HG03025 (cell line): ENCODE data around the gene PLXNA3.

Source experiments
- ATAC-seq: cut with Tn5 transposase; IDR thresholded peaks from one replicate; pipeline ENCODE4 v1.9.1; 2021; ENCODE audit warnings: mild to moderate bottlenecking, moderate library complexity; ENCODE audit not compliant: unreplicated experiment, low FRiP score

Gene PLXNA3

DNA sequence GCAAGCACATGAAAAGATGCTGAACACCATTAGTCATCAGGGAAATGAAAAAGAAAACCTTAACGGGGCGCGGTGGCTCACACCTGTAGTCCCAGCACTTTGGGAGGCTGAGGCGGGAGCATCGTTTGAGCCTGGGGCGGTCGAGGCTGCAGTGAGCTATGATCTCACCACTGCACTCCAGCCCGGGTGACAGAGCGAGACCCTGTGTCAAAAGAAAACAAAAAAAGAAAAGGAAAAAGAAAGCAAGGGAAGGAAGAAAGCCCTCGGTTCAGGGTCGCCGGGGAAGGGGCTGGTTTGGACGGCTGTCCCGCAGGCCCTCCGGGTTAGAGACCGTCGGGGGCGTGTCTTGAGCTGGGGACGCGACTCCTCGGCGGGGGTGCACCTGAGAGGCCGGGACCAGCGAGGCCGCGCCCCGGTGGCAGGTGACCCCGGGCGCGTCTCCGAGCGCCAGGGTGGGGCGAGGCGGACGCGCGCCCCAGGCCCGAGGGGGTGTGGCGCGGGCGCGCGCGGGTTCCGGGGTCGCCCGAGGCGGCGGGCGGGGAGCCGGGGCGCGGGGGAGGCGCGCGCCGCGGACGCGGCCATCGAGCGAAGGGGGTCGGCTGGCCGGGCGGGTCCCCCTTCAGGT, 478 bp upstream of the PLXNA3 start:
- ATAC-seq = peak; percentile 47

- no peak for ATAC-seq
These were observed 1.1 kb downstream of the PLXNA3 start for GRCh38 chrX:154458954-154459778.

DNA sequence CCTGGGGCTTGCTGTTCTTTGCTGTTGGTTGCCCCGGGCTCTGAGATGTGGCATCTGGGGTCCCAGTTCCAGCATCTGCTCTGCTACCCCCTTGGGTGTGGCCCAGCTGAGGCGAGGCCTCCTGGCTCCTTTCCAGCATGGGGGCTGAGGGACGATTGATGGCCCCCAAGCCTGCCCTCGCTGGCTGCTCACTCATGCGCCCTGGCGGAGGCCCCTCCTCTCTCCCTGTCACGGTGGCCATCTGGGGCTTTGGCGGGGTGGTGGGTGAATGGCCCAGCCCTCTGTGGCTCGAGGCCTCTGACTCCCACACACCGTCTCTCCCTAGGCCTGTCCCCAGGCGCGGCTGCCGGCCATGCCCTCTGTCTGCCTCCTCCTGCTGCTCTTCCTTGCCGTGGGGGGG, 1.8 kb downstream of the PLXNA3 start:
- no peak for ATAC-seq

GRCh38 chrX:154460326-154460725, 2.2 kb downstream of the PLXNA3 start:
- ATAC-seq = no peak

GRCh38 chrX:154462396-154462795, 4.3 kb downstream of the PLXNA3 start:
- no peak for ATAC-seq

DNA sequence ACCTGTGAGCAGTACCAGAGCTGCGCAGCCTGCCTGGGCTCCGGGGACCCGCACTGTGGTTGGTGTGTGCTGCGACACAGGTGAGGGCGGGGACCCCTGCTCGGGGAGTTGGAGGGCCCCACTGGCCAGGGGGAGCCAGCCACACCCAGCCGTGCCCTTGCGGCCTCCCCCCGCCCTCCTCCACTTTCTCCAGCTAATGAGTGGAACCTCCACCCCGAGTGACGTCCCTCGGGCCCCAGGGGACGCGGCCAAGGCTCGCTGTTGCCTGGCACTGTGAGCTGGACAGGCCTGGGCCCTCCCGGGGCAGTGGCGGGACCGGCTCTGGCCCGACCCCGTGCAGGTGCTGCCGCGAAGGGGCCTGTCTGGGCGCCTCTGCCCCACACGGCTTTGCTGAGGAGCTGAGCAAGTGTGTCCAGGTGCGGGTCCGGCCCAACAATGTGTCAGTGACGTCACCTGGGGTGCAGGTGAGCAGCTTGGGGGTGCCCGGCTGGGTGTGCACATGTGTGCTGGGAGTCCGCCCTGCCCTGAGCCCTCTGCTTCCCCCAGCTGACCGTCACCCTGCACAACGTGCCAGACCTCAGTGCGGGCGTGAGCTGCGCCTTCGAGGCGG, 5.6 kb downstream of the PLXNA3 start:
- ATAC-seq = no peak

GRCh38 chrX:154464806-154465365, 6.8 kb downstream of the PLXNA3 start:
- ATAC-seq = no peak

DNA sequence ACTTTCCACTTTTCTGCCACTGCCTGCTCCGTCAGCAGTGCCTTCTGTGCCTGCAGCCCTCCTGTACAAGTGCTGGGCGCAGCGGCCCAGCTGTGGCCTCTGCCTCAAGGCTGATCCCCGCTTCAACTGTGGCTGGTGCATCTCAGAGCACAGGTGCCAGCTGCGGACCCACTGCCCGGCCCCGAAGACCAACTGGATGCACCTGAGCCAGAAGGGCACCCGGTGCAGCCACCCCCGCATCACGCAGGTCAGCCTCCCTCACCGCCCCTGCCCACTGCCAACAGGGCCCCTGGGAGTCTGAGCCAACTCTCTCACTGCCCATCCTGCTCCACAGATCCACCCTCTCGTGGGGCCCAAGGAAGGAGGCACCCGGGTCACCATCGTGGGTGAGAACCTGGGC, 7.5 kb downstream of the PLXNA3 start:
- ATAC-seq = no peak

GRCh38 chrX:154466036-154466435, 8.0 kb downstream of the PLXNA3 start:
- no peak for ATAC-seq

DNA sequence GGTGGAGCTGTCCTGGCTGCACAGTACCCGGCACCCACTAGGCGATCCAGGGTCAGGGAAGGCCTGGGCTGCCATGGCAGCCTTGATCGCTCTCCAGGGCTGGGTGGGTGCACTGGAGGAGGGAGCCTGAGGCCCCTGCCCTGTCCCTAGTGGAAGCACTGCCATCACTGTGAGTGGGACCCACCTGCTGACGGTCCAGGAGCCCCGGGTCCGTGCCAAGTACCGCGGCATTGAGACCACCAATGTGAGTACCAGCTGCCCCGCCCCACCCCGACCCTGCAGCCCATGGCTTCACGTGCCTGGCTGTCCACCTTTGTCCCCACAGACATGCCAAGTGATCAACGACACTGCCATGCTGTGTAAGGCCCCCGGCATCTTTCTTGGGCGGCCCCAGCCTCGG, 8.8 kb downstream of the PLXNA3 start:
- ATAC-seq = no peak

DNA sequence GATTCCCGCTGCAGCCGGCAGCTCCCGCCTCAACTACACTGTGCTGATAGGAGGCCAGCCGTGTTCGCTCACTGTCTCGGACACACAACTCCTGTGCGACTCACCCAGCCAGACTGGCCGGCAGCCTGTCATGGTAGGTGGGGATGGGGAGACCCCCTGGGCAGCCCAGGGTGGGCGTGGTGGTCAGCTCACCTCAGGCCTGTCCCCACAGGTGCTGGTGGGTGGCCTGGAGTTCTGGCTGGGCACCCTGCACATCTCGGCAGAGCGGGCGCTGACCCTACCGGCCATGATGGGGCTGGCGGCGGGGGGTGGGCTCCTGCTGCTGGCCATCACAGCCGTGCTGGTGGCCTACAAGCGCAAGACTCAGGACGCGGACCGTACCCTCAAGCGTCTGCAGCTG, 9.5 kb downstream of the PLXNA3 start:
- no peak for ATAC-seq

DNA sequence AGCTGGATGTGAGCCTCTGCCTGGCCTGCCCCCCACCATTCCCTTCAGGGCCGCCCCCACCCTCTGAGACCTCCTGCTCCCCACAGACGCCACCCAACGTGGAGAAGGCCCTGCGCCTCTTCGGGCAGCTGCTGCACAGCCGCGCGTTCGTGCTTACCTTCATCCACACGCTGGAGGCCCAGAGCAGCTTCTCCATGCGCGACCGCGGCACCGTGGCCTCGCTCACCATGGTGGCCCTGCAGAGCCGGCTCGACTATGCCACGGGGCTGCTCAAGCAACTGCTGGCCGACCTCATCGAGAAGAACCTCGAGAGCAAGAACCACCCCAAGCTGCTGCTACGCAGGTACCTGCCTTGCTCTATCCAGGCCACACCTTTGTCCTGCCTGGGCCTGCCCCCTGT, 10.1 kb downstream of the PLXNA3 start:
- ATAC-seq = no peak

DNA sequence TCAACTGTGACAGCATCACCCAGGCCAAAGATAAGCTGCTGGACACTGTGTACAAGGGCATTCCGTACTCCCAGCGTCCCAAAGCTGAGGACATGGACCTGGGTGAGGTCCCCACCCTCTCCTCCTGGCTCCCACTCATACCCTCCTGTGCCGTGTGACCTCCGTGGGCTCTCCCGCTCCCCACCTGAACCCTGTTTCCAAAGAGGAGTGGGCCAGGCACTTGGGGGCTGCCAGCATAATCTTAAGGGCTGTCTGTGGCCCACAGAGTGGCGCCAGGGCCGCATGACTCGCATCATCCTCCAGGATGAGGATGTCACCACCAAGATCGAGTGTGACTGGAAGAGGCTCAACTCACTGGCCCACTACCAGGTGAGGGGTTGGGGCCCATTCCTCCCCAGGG, 11.0 kb downstream of the PLXNA3 start:
- no peak for ATAC-seq

DNA sequence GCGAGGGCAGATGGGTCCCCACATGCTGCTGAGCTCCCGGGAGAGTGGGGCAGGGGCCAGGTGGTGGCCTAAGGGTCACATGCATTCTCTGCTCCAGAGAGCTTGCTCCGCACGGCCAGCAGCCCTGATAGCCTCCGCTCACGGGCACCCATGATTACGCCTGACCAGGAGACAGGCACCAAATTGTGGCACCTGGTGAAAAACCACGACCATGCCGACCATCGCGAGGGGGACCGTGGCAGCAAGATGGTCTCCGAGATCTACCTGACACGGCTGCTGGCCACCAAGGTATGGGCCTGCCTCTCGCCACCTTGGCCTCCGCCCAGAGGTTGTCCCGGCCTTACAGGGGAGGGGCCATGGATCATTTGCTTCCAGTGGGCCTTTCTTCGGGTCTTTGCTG, 11.8 kb downstream of the PLXNA3 start:
- ATAC-seq = no peak

DNA sequence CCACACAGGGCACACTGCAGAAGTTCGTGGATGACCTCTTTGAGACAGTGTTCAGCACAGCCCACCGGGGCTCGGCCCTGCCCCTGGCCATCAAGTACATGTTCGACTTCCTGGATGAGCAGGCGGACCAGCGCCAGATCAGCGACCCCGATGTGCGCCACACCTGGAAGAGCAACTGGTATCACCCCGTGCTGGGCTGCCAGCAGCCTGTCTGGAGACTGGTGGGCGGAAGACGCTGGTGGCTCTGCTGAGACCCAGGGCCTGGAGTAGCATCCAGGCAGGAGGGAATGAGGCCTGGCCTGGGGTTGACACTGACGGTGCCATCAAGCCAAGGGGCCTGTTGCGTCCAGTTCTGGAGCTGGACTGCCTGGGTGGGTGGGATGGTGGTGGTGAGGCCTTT, 12.4 kb downstream of the PLXNA3 start:
- no peak for ATAC-seq

- no peak for ATAC-seq
These were observed 13.0 kb downstream of the PLXNA3 start for GRCh38 chrX:154470914-154471568.

DNA sequence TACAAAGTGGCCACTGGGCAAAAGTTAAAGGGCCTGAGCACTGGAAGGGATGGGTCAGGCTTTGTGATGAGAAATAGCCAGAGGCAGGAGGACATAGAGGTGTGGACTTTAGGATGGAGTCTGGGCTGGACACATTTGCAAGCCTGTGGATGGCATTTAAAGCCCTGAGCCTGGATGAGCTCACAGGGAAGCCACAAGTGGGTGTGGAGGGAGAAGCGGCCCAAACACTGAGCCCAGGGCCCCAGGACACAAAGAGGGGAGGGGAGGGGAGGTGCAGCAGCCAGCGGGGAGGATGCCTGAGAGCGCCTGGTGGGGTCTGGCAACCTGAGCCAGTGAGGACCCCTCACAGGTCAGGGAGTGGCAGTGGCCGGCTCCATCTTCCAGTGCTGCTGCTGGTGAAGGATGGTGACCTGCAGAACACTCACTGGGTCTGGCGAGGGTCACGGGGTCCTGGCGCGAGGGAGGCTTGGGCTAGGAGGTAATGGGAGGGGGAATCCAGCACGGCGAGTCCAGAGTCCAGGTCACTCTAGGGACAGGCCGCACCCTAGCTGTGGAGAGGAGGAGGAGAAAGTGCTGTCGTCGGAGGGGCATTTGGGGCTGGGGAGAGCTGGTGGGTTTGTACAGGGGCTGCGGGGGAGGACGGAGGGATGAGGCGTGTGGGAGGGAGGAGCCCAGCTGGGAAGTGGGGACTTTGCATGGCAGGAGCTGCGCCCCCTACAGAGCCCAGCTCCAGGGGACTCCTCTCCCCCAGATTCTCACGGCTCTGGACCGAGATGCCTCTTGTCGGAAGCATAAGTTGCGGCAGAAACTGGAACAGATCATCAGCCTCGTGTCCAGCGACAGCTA, 14.0 kb downstream of the PLXNA3 start:
- ATAC-seq = no peak

DNA sequence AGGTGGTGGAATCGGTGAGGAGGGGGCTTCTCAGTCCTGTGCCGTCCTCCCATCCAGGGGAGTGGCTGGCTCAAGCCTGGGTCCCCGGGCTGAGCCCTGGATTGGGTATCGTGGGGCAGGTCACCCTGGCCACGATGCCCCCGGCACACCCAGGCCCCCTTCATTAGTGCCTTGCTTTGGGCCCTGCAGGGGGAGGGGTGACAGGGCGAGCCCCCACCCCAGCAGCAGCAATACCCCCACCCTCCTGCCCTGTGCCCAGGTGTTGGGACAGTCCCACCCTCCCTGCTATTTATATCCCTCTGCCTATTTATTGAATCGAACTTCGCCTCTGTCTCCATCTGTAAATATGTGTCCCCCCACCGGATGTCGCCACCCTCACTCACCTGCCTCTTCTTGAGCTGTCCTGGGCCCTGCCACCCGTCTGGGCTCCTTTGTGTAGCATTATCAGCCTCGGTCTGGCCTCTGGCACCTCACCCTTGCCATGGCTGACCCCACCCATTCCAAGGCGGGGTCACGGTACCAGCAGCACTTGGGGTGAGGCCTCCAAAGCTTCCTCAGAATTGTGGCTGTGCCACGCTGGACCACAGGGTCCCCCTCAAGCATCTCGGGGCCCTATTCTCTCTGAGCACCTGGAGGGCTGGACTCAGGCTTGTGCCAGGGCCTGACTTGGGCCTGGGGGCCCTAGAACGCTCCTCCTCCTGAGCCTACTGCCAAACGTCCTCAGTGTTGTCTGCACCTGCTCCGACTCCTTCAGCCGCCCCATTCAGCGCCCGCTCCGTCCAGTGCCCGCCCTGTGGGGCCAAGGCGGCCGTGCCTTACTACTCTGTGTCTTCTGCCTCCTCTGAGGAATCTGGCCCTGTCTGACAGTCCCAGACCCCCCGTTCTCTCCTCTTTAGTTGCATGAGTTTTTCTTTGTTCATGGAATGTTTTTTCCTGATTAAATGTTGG, 14.9 kb downstream of the PLXNA3 start:
- no peak for ATAC-seq

DNA sequence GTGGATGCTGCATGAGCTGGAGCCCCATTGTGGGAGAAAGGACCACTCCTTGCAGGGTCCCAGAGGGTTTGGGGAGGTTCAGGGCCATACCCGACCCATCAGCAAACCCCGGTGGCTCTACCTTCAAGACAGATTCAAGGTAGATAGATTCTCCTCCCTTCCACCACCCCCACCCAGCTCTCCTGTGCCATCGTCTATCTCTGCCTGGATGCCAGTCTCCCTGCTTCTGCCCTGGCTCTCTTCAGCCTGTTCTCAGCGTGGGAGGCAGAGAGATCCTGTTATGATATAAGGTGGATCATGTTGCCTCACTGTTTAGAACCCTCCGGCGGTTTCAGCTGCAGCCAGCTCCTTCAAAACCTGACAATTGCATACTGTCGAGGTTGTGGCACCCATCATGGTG, 15.6 kb downstream of the PLXNA3 start:
- no peak for ATAC-seq
